HUDEP-2 (cell line): Measurements from ENCODE around the gene GASK1A.
"Not testable (repeated sequence)": the region's sequence is repeated elsewhere in the genome, so short reads cannot be mapped to it uniquely, and the experiment has no call there.

Source experiments
- DNase-seq, 76 experiments: peaks; one replicate each; lab custom pipeline; 2025; ENCODE audit not compliant: unreplicated experiment in 76 of 76; lab: John Stamatoyannopoulos, UW

The GASK1A gene

GRCh38 chr3:43055806-43056770 is 77.0 kb downstream of the GASK1A start:
- no peak for DNase-seq

- DNase-seq = no peak
These were observed 80.3 kb downstream of the GASK1A start for GRCh38 chr3:43059456-43059855.

GRCh38 chr3:43061101-43061895 is 82.2 kb downstream of the GASK1A start:
- DNase-seq = no peak

- peak in 2 of 76 experiments; percentile 20 to 25 for DNase-seq
These were observed 83.0 kb downstream of the GASK1A start for GRCh38 chr3:43062040-43062563.

GRCh38 chr3:43062564-43063040 is 83.5 kb downstream of the GASK1A start:
- peak in 1 of 76 experiments; percentile 11 for DNase-seq

DNA sequence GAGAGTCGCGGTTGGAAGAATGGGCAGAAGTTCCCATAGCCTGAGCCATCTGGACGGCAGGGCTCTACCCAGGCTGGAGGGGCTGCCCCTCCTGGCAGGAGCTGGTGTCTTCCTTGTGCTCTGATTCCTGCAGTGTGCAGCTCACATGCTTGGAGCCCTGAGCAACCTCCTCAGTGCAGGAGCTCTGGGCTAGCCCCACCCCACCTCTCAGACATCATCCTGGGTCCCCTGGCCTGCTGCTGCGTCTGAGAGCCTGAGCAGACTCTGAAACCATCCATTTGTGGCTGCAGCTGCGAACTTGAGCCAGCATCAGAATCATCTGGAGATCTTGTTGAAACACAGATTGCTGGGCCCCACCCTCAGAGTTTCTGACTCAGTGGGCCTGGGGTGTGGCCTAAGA is 84.0 kb downstream of the GASK1A start:
- DNase-seq = no peak

- not testable (repeated sequence) for DNase-seq
These were observed 91.6 kb downstream of the GASK1A start for GRCh38 chr3:43070670-43071069.

DNA sequence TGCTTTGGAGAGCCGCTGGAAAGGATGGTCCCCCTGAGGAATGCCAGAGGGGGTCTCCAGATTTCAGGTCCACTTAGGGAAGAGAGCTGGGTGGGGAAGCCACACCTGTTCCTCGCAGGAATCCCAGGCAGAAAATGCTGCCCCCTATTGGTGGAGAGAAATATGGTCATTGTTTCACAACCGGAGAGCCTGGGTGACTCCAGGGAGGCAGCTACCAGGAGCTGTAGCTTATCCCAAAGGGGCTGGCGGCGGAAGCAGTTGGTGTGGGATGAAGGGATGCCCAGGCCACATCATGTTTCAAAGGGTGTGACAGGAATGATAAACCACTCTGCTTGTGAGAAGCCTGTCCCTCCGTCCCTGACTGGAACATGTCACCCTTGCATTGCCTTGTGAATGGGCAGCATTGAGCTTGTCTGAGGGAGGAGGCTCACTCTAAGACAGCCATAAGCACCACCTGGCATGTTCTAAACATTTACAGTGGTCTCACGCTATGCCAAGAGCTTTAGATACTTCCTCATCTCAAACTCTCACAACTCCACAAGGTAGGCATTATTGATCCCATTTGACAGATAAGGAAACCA is 92.3 kb downstream of the GASK1A start:
- peak in 13 of 76 experiments; percentile 2 to 37 (median 14) for DNase-seq

DNA sequence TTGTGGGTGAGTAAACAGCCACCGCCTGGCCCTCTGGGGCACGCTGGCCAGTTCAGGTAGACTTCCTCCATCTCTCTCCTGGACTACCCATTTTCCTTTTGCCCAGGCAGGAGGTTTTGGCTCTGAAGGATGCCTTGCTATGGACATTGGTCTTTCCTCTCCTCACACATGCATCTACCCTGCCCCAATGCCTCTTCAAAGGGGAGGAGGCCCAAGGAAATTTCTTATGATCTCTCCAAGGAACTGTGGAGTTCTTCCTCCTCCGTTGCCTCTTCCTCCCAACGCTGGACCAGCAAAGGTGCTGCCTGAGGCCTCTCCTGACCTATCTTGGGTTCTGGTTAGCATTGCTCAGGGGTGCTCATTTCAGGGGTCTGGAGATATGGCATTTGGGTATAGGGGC is 93.2 kb downstream of the GASK1A start:
- DNase-seq = no peak

- DNase-seq = no peak
These were observed 94.2 kb downstream of the GASK1A start for GRCh38 chr3:43073116-43073835.

- no peak for DNase-seq
These were observed 94.7 kb downstream of the GASK1A start for GRCh38 chr3:43073836-43074220.

DNA sequence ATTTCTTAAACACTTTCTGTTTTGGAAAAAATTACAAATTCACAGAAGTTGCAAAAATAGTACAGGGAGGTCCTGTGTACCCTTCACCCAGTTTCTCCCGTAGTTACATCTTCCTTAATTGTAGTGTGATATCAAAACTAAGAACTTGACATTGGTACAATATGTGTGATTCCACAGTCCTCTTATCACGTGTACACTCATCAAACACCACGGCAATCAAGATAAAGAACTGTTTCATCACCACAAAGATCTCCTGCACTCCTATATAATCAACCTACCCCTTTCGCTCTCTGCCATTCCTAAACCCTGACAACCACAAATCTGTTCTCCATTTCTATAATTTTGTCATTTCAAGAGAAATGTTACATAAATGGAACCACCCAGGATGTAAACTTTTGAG is 95.4 kb downstream of the GASK1A start:
- DNase-seq = no peak

GRCh38 chr3:43074901-43075689 is 96.0 kb downstream of the GASK1A start:
- DNase-seq = no peak

- no peak for DNase-seq
These were observed 97.0 kb downstream of the GASK1A start for GRCh38 chr3:43075904-43076661.

DNA sequence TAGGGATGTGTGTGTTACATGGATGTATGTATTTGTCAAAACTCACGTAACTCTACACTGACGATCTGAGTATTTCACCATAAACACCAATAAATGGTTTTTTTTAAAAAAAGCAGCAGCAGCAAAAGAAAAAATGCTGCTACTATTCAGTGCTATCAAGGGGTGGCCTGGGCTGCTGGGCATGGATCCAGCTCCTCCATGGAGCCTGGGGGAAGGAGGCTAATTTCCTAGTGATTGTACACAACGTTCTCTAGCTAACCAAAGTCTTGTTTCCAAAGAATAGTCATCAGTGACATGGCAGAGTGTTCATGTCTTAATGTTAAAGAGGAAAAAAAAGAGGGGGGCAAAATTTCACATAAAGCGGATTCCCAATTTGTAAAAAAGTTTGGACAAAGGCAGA is 97.7 kb downstream of the GASK1A start:
- no peak for DNase-seq

- DNase-seq = no peak
These were observed 98.2 kb downstream of the GASK1A start for GRCh38 chr3:43077261-43077660.

GRCh38 chr3:43077707-43078106 is 98.6 kb downstream of the GASK1A start:
- DNase-seq = no peak

- DNase-seq = no peak
These were observed 100.6 kb downstream of the GASK1A start for GRCh38 chr3:43079536-43080332.
